GM19468 (cell line): ENCODE results near the gene HYAL1.
A peak's percentile ranks its signal among the peaks of the same experiment; 100 is the strongest.
"Not testable (repeated sequence)": the region's sequence is repeated elsewhere in the genome, so short reads cannot be mapped to it uniquely, and the experiment has no call there.

Source experiments
- ATAC-seq: cut with Tn5 transposase; IDR thresholded peaks from one replicate; pipeline ENCODE4 v1.9.1; 2021; ENCODE audit warnings: mild to moderate bottlenecking, moderate library complexity, moderate number of reproducible peaks; ENCODE audit not compliant: unreplicated experiment; ENCODE audit errors: extremely low read depth

The HYAL1 gene

GRCh38 chr3:50319894-50320625 lies 16.7 kb upstream of the HYAL1 start:
- ATAC-seq: no peak

- ATAC-seq: no peak
Observed at GRCh38 chr3:50319181-50319893, 16.0 kb upstream of the HYAL1 start.

GRCh38 chr3:50318615-50319014 lies 15.2 kb upstream of the HYAL1 start:
- ATAC-seq: no peak

- ATAC-seq: no peak
Observed at GRCh38 chr3:50318163-50318562, 14.8 kb upstream of the HYAL1 start.

GRCh38 chr3:50317300-50317699 lies 13.9 kb upstream of the HYAL1 start:
- ATAC-seq: no peak

- ATAC-seq: no peak
Observed at GRCh38 chr3:50316657-50317242, 13.4 kb upstream of the HYAL1 start.

- ATAC-seq: no peak
Observed at GRCh38 chr3:50314816-50315215, 11.4 kb upstream of the HYAL1 start.

GRCh38 chr3:50314342-50314741 lies 11.0 kb upstream of the HYAL1 start:
- ATAC-seq: no peak

- ATAC-seq: not testable (repeated sequence)
Observed at GRCh38 chr3:50312041-50312440, 8.7 kb upstream of the HYAL1 start.

GRCh38 chr3:50304601-50305000 lies 1.2 kb upstream of the HYAL1 start:
- ATAC-seq: no peak

GRCh38 chr3:50302095-50303012 lies 1.0 kb downstream of the HYAL1 start:
- ATAC-seq: no peak

GRCh38 chr3:50300681-50301254 lies 2.6 kb downstream of the HYAL1 start:
- ATAC-seq: no peak

GRCh38 chr3:50299929-50300680 lies 3.3 kb downstream of the HYAL1 start:
- ATAC-seq: no peak

- ATAC-seq: no peak
Observed at GRCh38 chr3:50299638-50299928, 3.8 kb downstream of the HYAL1 start.

- ATAC-seq: peak; percentile 69
Observed at GRCh38 chr3:50298836-50299637, 4.3 kb downstream of the HYAL1 start, which contains the start of the genes HYAL3 and NAA80. Gene HYAL3, minus strand, starts transcription at chr3:50299405. Its CDS starts 3,803 bp downstream, at chr3:50295602. Gene NAA80, minus strand, starts transcription at chr3:50299405. Its CDS starts 1,942 bp downstream, at chr3:50297463.

GRCh38 chr3:50297896-50298725 lies 5.3 kb downstream of the HYAL1 start:
- no peak for ATAC-seq

GRCh38 chr3:50297384-50297775 lies 6.0 kb downstream of the HYAL1 start:
- no peak for ATAC-seq
